H1 (cell line): Measurements from ENCODE around the gene ERICH3. TPM values are rescaled to one million over a fixed set of nuclear protein-coding genes. Genes with fewer than 3 reads are reported as not detected.

Experiments used
- CTCF ChIA-PET: fragments of 300-600 bp; sonication (Branson Sonifier 250); formaldehyde crosslinking; loops from one replicate; lab custom pipeline; 2021; ENCODE audit not compliant: partially characterized antibody; lab: Charles Lee
- POLR2A ChIA-PET: fragments of 300-600 bp; sonication (Branson Sonifier 250); formaldehyde crosslinking; loops from one replicate; lab custom pipeline; 2021; ENCODE audit warnings: inconsistent platforms; ENCODE audit not compliant: partially characterized antibody; lab: Charles Lee
- DNase-seq, 2 experiments: peaks; one replicate each; pipeline versions ENCODE4 v3.0.0 to v3.0.0-alpha.2; 2010 to 2022; ENCODE audit warnings: low spot score in 2 of 2, low read depth in 1 of 2, mixed read lengths in 1 of 2
- FAIRE-seq: peaks from 2 replicates; lab custom pipeline; 2011; peaks lifted over from hg19 to GRCh38; lab: Jason Lieb, UNC
- H2AFZ ChIP-seq: 2 replicates; pipeline ENCODE4 v1.8.1; 2012; ENCODE audit warnings: low read length, inconsistent platforms
- H2AK5ac ChIP-seq: 2 replicates; pipeline ENCODE4 v1.6.1; 2013; ENCODE audit warnings: low read depth, low read length
- H2BK120ac ChIP-seq: replicated peaks from 2 replicates; pipeline ENCODE3; 2013; ENCODE audit warnings: low read depth, low read length, inconsistent platforms
- H2BK12ac ChIP-seq: 2 replicates; pipeline ENCODE4 v1.6.1; 2013; ENCODE audit warnings: low read depth, low read length
- H2BK15ac ChIP-seq: 2 replicates; pipeline ENCODE4 v1.6.1; 2013; ENCODE audit warnings: low read length
- H2BK20ac ChIP-seq: 2 replicates; pipeline ENCODE4 v1.6.1; 2013; ENCODE audit warnings: low read length
- H2BK5ac ChIP-seq: 2 replicates; pipeline ENCODE4 v1.6.1; 2013; ENCODE audit warnings: low read depth, low read length
- H3K14ac ChIP-seq: 2 replicates; pipeline ENCODE4 v1.6.1; 2013; ENCODE audit warnings: inconsistent platforms; ENCODE audit not compliant: insufficient read length
- H3K18ac ChIP-seq: 2 replicates; pipeline ENCODE4 v1.6.1; 2013; ENCODE audit warnings: low read length; ENCODE audit errors: extremely low read depth
- H3K23ac ChIP-seq: 2 replicates; pipeline ENCODE4 v1.6.1; 2013; ENCODE audit warnings: inconsistent platforms; ENCODE audit not compliant: insufficient read length
- H3K23me2 ChIP-seq: 2 replicates; pipeline ENCODE4 v1.6.1; 2013; ENCODE audit warnings: low read depth, low read length
- H3K27ac ChIP-seq: 2 replicates; pipeline ENCODE4 v1.6.1; 2011; ENCODE audit warnings: low read depth, low read length, inconsistent platforms
- H3K27me3 ChIP-seq, 4 experiments: replicated peaks in 1 of 4; 1 replicate in 1 of 4; 2 replicates in 3 of 4; pipeline versions ENCODE4 v1.6.1 to v1.8.1; 2011 to 2013; ENCODE audit warnings: low read length in 3 of 4, mild to moderate bottlenecking in 3 of 4, inconsistent platforms in 2 of 4, mixed read lengths in 2 of 4, moderate library complexity in 1 of 4; ENCODE audit not compliant: control insufficient read depth in 3 of 4, insufficient read depth in 3 of 4; ENCODE audit errors: extremely low read depth in 1 of 4
- H3K36me3 ChIP-seq, 4 experiments: 2 replicates each; pipeline versions ENCODE4 v1.6.1 to v1.8.1; 2011 to 2013; ENCODE audit warnings: mild to moderate bottlenecking in 4 of 4, low read length in 3 of 4, moderate library complexity in 2 of 4, control low read depth in 1 of 4, inconsistent platforms in 1 of 4; ENCODE audit not compliant: insufficient read depth in 4 of 4, control insufficient read depth in 2 of 4
- H3K4ac ChIP-seq: replicated peaks from 2 replicates; pipeline ENCODE3; 2013; ENCODE audit warnings: low read length, low read depth, mixed read lengths, inconsistent platforms; ENCODE audit not compliant: insufficient read length
- H3K4me1 ChIP-seq, 4 experiments: replicated peaks in 1 of 4; 1 replicate in 1 of 4; 2 replicates in 3 of 4; pipeline versions ENCODE4 v1.6.1 to v1.8.1; 2011 to 2013; ENCODE audit warnings: low read length in 3 of 4, inconsistent platforms in 2 of 4, mixed read lengths in 1 of 4; ENCODE audit not compliant: insufficient read depth in 4 of 4, control insufficient read depth in 3 of 4
- H3K4me2 ChIP-seq, 2 experiments: 2 replicates each; pipeline versions ENCODE4 v1.6.1 to v1.8.1; 2011 to 2013; ENCODE audit warnings: low read depth in 2 of 2, low read length in 2 of 2, control low read depth in 1 of 2, inconsistent platforms in 1 of 2, mild to moderate bottlenecking in 1 of 2; ENCODE audit not compliant: insufficient read depth in 1 of 2
- H3K4me3 ChIP-seq, 4 experiments: fragments of 200-600, 300-600 bp in 1 of 4; sonication (generic), shearing (Covaris generic), sonication (Bioruptor Twin) in 1 of 4; 2 replicates each; pipeline versions ENCODE4 v1.5.1 to v1.8.1; 2011 to 2016; ENCODE audit warnings: low read length in 4 of 4, low read depth in 3 of 4, control low read depth in 2 of 4, inconsistent platforms in 2 of 4, mild to moderate bottlenecking in 2 of 4, mixed read lengths in 1 of 4, moderate library complexity in 1 of 4; ENCODE audit not compliant: insufficient read depth in 2 of 4; ENCODE audit errors: extremely low read depth in 1 of 4
- H3K56ac ChIP-seq: replicated peaks from 2 replicates; pipeline ENCODE3; 2013; ENCODE audit warnings: low read depth, mild to moderate bottlenecking, mixed read lengths, low read length, inconsistent platforms; ENCODE audit not compliant: insufficient read length
- H3K79me1 ChIP-seq: 2 replicates; pipeline ENCODE4 v1.6.1; 2013; ENCODE audit warnings: low read depth, low read length, control low read depth
- H3K79me2 ChIP-seq, 2 experiments: 2 replicates each; pipeline versions ENCODE4 v1.6.1 to v1.8.1; 2012 to 2013; ENCODE audit warnings: low read length in 2 of 2, mild to moderate bottlenecking in 2 of 2, inconsistent platforms in 1 of 2; ENCODE audit not compliant: insufficient read depth in 2 of 2, control insufficient read depth in 1 of 2
- H3K9ac ChIP-seq, 4 experiments: replicated peaks in 1 of 4; 1 replicate in 1 of 4; 2 replicates in 3 of 4; pipeline versions ENCODE4 v1.6.1 to v1.8.1; 2011 to 2013; ENCODE audit warnings: low read depth in 3 of 4, low read length in 3 of 4, control low read depth in 2 of 4, mild to moderate bottlenecking in 2 of 4, moderate library complexity in 2 of 4, inconsistent platforms in 1 of 4; ENCODE audit errors: extremely low read depth in 1 of 4
- H3K9me3 ChIP-seq, 2 experiments: 2 replicates each; pipeline versions ENCODE4 v1.6.1 to v1.8.1; 2012 to 2013; ENCODE audit warnings: mild to moderate bottlenecking in 2 of 2, moderate library complexity in 2 of 2, control low read depth in 1 of 2, inconsistent platforms in 1 of 2, low read depth in 1 of 2, low read length in 1 of 2, mixed read lengths in 1 of 2; ENCODE audit not compliant: insufficient read depth in 2 of 2
- H4K20me1 ChIP-seq, 2 experiments: replicated peaks in 1 of 2; 2 replicates each; pipeline versions ENCODE3 to v1.8.1; 2011 to 2013; ENCODE audit warnings: inconsistent platforms in 2 of 2, low read length in 2 of 2, mild to moderate bottlenecking in 1 of 2; ENCODE audit not compliant: insufficient read depth in 2 of 2, control insufficient read depth in 1 of 2
- H4K5ac ChIP-seq: 2 replicates; pipeline ENCODE4 v1.6.1; 2013; ENCODE audit warnings: low read length, low read depth, mixed read lengths, inconsistent platforms; ENCODE audit not compliant: insufficient read length
- H4K8ac ChIP-seq: 2 replicates; pipeline ENCODE4 v1.8.0; 2013; ENCODE audit warnings: mild to moderate bottlenecking, moderate library complexity, low read length, inconsistent platforms; ENCODE audit not compliant: insufficient read depth; ENCODE audit errors: extremely low read depth
- H4K91ac ChIP-seq: replicated peaks from 2 replicates; pipeline ENCODE3; 2013; ENCODE audit warnings: low read length, mixed read lengths, inconsistent platforms; ENCODE audit not compliant: insufficient read length
- ATF3 ChIP-seq: IDR thresholded peaks from 2 replicates; pipeline ENCODE4 v1.6.1; 2011; ENCODE audit warnings: low read depth, mild to moderate bottlenecking, low read length; ENCODE audit not compliant: insufficient read depth
- BCL11A ChIP-seq, 2 experiments: IDR thresholded peaks; one replicate each; pipeline ENCODE4 v1.6.1; 2011; ENCODE audit warnings: low read depth in 2 of 2, low read length in 2 of 2, mild to moderate bottlenecking in 2 of 2
- EGR1 ChIP-seq: IDR thresholded peaks from 2 replicates; pipeline ENCODE4 v1.6.1; 2011; ENCODE audit warnings: low read depth, low read length, borderline replicate concordance
- FOSL1 ChIP-seq: IDR thresholded peaks from 2 replicates; pipeline ENCODE4 v1.6.1; 2011; ENCODE audit warnings: mild to moderate bottlenecking, low read depth, low read length, moderate library complexity; ENCODE audit not compliant: insufficient read depth
- JUND ChIP-seq: IDR thresholded peaks from 2 replicates; pipeline ENCODE4 v1.6.1; 2011; ENCODE audit warnings: mild to moderate bottlenecking, improper control_type of control experiment, low read length
- KDM4A ChIP-seq: IDR thresholded peaks from one replicate; pipeline ENCODE4 v1.7.1; 2012; ENCODE audit warnings: low read depth, mild to moderate bottlenecking, moderate library complexity, low read length, inconsistent platforms; ENCODE audit not compliant: severe bottlenecking
- KDM5A ChIP-seq: fragments of 200-600 bp; IDR thresholded peaks from 2 replicates; pipeline ENCODE4 v1.7.1; 2012; ENCODE audit warnings: mild to moderate bottlenecking, low read length, inconsistent platforms, mixed read lengths
- PHF8 ChIP-seq: fragments of 200-600 bp; sonication (generic); conservative IDR thresholded peaks from 2 replicates; pipeline ENCODE4 v1.7.1; 2012; ENCODE audit warnings: low read depth, mild to moderate bottlenecking, inconsistent platforms, low read length, moderate library complexity
- POU5F1 ChIP-seq: IDR thresholded peaks from 2 replicates; pipeline ENCODE4 v1.6.1; 2011; ENCODE audit warnings: low read depth, mild to moderate bottlenecking, low read length, moderate library complexity
- RFX5 ChIP-seq: IDR thresholded peaks from 2 replicates; pipeline ENCODE4 v1.6.1; 2011; ENCODE audit warnings: low read depth, low read length, improper control_type of control experiment, borderline replicate concordance
- RXRA ChIP-seq: IDR thresholded peaks from 2 replicates; pipeline ENCODE4 v1.6.1; 2011; ENCODE audit warnings: low read depth, mild to moderate bottlenecking, low read length, moderate library complexity; ENCODE audit not compliant: insufficient read depth
- SP1 ChIP-seq: IDR thresholded peaks from 2 replicates; pipeline ENCODE4 v1.6.1; 2011; ENCODE audit warnings: low read depth, low read length
- SUZ12 ChIP-seq: fragments of 200-600 bp; sonication (generic); IDR thresholded peaks from 2 replicates; pipeline ENCODE4 v1.6.1; 2012; ENCODE audit warnings: mild to moderate bottlenecking, inconsistent platforms, low read length, moderate library complexity, mixed read lengths
- TBP ChIP-seq: IDR thresholded peaks from 2 replicates; pipeline ENCODE4 v1.6.1; 2011; ENCODE audit warnings: low read depth, low read length, improper control_type of control experiment
- TCF12 ChIP-seq: IDR thresholded peaks from 2 replicates; pipeline ENCODE4 v1.6.1; 2011; ENCODE audit warnings: low read depth, mild to moderate bottlenecking, low read length
- WGBS, 2 experiments: shearing (Covaris generic) in 1 of 2; methylation state at CpG; one replicate each; pipeline versions ENCODE4 v1.1.6 to v1.1.7; 2013 to 2015; ENCODE audit warnings: low lambda C conversion rate in 2 of 2, mixed read lengths in 2 of 2, inconsistent platforms in 1 of 2, low coverage in 1 of 2, missing lambda C conversion rate in 1 of 2; ENCODE audit not compliant: insufficient replicate concordance in 2 of 2, insufficient coverage in 1 of 2, insufficient read length in 1 of 2; ENCODE audit errors: extremely low coverage in 1 of 2, missing lambda C conversion rate in 1 of 2; 5-methylcytosine and 5-hydroxymethylcytosine counted together
- polyA plus RNA-seq, 7 experiments: library from polyadenylated mRNA; depleted of rRNA in 3 of 7; stranded (reverse) in 5 of 7; unstranded in 2 of 7; fragments of >200 nt in 5 of 7; fragments of 200-250 nt in 2 of 7; gene quantifications; 1 replicate in 5 of 7; 2 replicates in 1 of 7; 4 replicates in 1 of 7; pipeline versions ENCODE4 v1.2.1 to v1.2.3, GENCODE V29; 2011 to 2013; ENCODE audit warnings: missing spikeins in 2 of 7, mixed read lengths in 2 of 7
- total RNA-seq: library from RNA; stranded (reverse); fragmentation: NEBNext Ultra II Directional; extraction: Animal tissue kit (Norgen Biotek cat#: 25700); gene quantifications from 2 replicates; pipeline ENCODE4 v1.2.1, GENCODE V29; 2021

ERICH3 gene
- total and polyA plus RNA-seq, 2 of the 8 experiments (the other 6 are each of a cell fraction or from before 2014, with no cell fraction given) = 0.02 TPM; not detected in 1

DNA sequence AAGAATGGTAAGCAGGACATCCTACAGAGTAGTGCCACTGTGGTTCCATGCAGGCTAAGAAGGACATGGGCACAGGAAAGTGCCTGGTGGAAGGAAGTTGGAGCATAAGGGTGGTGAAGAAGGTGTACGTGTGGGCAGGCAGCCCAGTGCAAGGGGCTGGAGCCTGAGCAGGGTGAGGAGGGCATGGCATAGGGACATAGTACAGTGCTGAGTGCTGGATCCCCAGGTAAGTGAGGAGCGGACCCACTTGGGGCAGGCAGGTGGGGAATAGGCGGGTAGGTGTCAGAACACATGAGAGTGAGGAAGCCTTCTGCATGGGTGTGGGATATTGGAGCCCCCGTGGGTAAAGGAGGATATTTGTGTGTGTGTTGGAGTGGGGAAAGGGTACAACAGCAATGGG, 145.5 kb downstream of the ERICH3 start:
- H4K8ac ChIP-seq = peak overlapping the region; percentile 7; the same call in 1 of the 2 replicates
- H3K79me1 ChIP-seq = no peaks in the 10 kb centered on the region
- H3K79me2 ChIP-seq = no peaks in the 10 kb centered on the region
- H2BK20ac ChIP-seq = 0 out of 2 replicates have a peak overlapping the region, but pooled peaks have one; percentile 61
- DNase-seq (no peak), FAIRE-seq (no peak)
- H3K14ac ChIP-seq = no peak overlapping the region
- no peaks in the 10 kb centered on the region for H4K20me1 ChIP-seq
- WGBS, 2 experiments = 87% methylated on average over 4 of the region's 4 CpGs; no CpG with 5 or more reads in 1 of the 2 experiments
- no peak overlapping the region for H3K23ac ChIP-seq
- no peak overlapping the region; the same call in 1 of the 2 replicates for H2BK12ac ChIP-seq
- H3K23me2 ChIP-seq = peaks cover 4% of the 10 kb centered on the region
- H2BK5ac ChIP-seq = 0 out of 2 replicates have a peak overlapping the region, but pooled peaks have one; percentile 45
- H3K9ac ChIP-seq = no peak overlapping the region
- H3K4me1 ChIP-seq = peaks cover 3 to 8% (median 4%) of the 10 kb centered on the region in 4 experiments; a peak in 4 of 7 replicates
- H2AFZ ChIP-seq = no peak overlapping the region
- peak overlapping the region; percentile 92 for H2AK5ac ChIP-seq
- no peak overlapping the region for H3K4me3 ChIP-seq
- H3K9me3 ChIP-seq = no peaks in the 10 kb centered on the region
- no peak overlapping the region for H4K5ac ChIP-seq
- H2BK15ac ChIP-seq = peak overlapping the region; percentile 88
- H4K91ac ChIP-seq = no peak overlapping the region
- no peak overlapping the region for H3K56ac ChIP-seq
- ChIA-PET POLR2A (no interaction called here), CTCF (no interaction called here)
- H3K27me3 ChIP-seq = no peaks in the 10 kb centered on the region
- no peak overlapping the region for H3K27ac ChIP-seq
- H3K4ac ChIP-seq = no peak overlapping the region
- H3K18ac ChIP-seq = no peak overlapping the region
- H2BK120ac ChIP-seq = no peak overlapping the region
- no peaks in the 10 kb centered on the region for H3K36me3 ChIP-seq
- H3K4me2 ChIP-seq = no peak overlapping the region
- TF ChIP-seq TBP (no peak), SP1 (no peak), RXRA (no peak), BCL11A (IDR thresholded peaks at IDR 0.05; ENCODE audit: low read depth in 2 of 2, low read length in 2 of 2) (no peak), EGR1 (no peak), KDM4A (no peak), TCF12 (no peak), RFX5 (no peak), SUZ12 (no peak), FOSL1 (no peak), POU5F1 (no peak), PHF8 (no peak), ATF3 (no peak), JUND (no peak), KDM5A (no peak)
